HepG2 (cell line): Measurements from ENCODE around the gene ANG. TPM values are rescaled to one million over a fixed set of nuclear protein-coding genes. Genes with fewer than 3 reads are reported as not detected.

Experiments
- ARID3A ChIP-seq: IDR thresholded peaks from 2 replicates; pipeline ENCODE4 v1.6.1; 2012; ENCODE audit warnings: low read depth, low read length, improper control_type of control experiment
- CAMTA2 ChIP-seq: sonication (generic); formaldehyde crosslinking; IDR thresholded peaks from 2 replicates; pipeline ENCODE4 v1.4.0; 2020; ENCODE audit warnings: mild to moderate bottlenecking, missing genetic modification reagents, borderline replicate concordance
- CREB1 ChIP-seq, 2 experiments: fragments of 450-650 bp in 1 of 2; IDR thresholded peaks; 2 replicates each; pipeline ENCODE4 v1.6.1; 2016 to 2017; ENCODE audit warnings: control low read depth in 1 of 2, mild to moderate bottlenecking in 1 of 2, missing compliant biosample characterization in 1 of 2, missing genetic modification characterization in 1 of 2
- EHMT2 ChIP-seq: fragments of 200-600 bp; sonication (generic); IDR thresholded peaks from 2 replicates; pipeline ENCODE4 v1.7.0; 2017; ENCODE audit warnings: antibody characterized with exemption, low read depth, low read length, borderline replicate concordance
- GTF2F1 ChIP-seq: fragments of 150-350 bp; IDR thresholded peaks from 2 replicates; pipeline ENCODE4 v1.6.1; 2014; ENCODE audit warnings: low read length
- HNRNPUL1 ChIP-seq: fragments of 200-400 bp; formaldehyde crosslinking; IDR thresholded peaks from 2 replicates; pipeline ENCODE4 v1.6.1; 2017; ENCODE audit warnings: low read depth, mild to moderate bottlenecking, low read length, moderate library complexity
- KAT8 ChIP-seq: IDR thresholded peaks from 2 replicates; pipeline ENCODE4 v1.6.1; 2016; ENCODE audit warnings: missing genetic modification reagents, missing compliant biosample characterization
- KLF9 ChIP-seq: IDR thresholded peaks from 2 replicates; pipeline ENCODE4 v1.6.1; 2016; ENCODE audit warnings: low read depth
- MTA3 ChIP-seq: sonication (generic); formaldehyde crosslinking; IDR thresholded peaks from 2 replicates; pipeline ENCODE4 v1.4.0; 2020; ENCODE audit warnings: missing genetic modification reagents
- NFE2L2 ChIP-seq: fragments of 150-350 bp; IDR thresholded peaks from 2 replicates; pipeline ENCODE4 v1.6.1; 2014; ENCODE audit warnings: low read length
- PAXIP1 ChIP-seq: sonication (generic); formaldehyde crosslinking; conservative IDR thresholded peaks from 2 replicates; pipeline ENCODE4 v1.4.0; 2020; ENCODE audit warnings: mild to moderate bottlenecking, missing genetic modification reagents, moderate library complexity
- PCBP1 ChIP-seq: fragments of 200-400 bp; formaldehyde crosslinking; IDR thresholded peaks from 2 replicates; pipeline ENCODE4 v1.6.1; 2017; ENCODE audit warnings: mild to moderate bottlenecking, low read depth, low read length, borderline replicate concordance
- REL ChIP-seq: sonication (generic); formaldehyde crosslinking; conservative IDR thresholded peaks from 2 replicates; pipeline ENCODE4 v1.8.0; 2022; ENCODE audit warnings: mild to moderate bottlenecking, missing genetic modification reagents, moderate library complexity
- SNAPC2 ChIP-seq: sonication (generic); formaldehyde crosslinking; IDR thresholded peaks from 2 replicates; pipeline ENCODE4 v1.8.1; 2022; ENCODE audit warnings: mild to moderate bottlenecking, missing genetic modification reagents
- SP2 ChIP-seq: sonication (generic); formaldehyde crosslinking; IDR thresholded peaks from 2 replicates; pipeline ENCODE4 v1.5.1; 2020; ENCODE audit warnings: mild to moderate bottlenecking, missing genetic modification reagents
- TOE1 ChIP-seq: sonication (generic); formaldehyde crosslinking; IDR thresholded peaks from 2 replicates; pipeline ENCODE4 v1.4.0; 2020; ENCODE audit warnings: mild to moderate bottlenecking, missing genetic modification reagents
- WIZ ChIP-seq: sonication (generic); formaldehyde crosslinking; IDR thresholded peaks from 2 replicates; pipeline ENCODE4 v1.5.1; 2020; ENCODE audit warnings: mild to moderate bottlenecking, missing genetic modification reagents
- ZBTB42 ChIP-seq: sonication (generic); formaldehyde crosslinking; IDR thresholded peaks from 2 replicates; pipeline ENCODE4 v1.5.0; 2020; ENCODE audit warnings: mild to moderate bottlenecking, missing genetic modification reagents
- ZNF468 ChIP-seq: sonication (generic); formaldehyde crosslinking; IDR thresholded peaks from 2 replicates; pipeline ENCODE4 v1.8.0; 2022; ENCODE audit warnings: mild to moderate bottlenecking, moderate library complexity, missing genetic modification reagents
- ZNF562 ChIP-seq: sonication (generic); formaldehyde crosslinking; IDR thresholded peaks from 2 replicates; pipeline ENCODE4 v1.8.0; 2022; ENCODE audit warnings: missing genetic modification reagents, borderline replicate concordance
- ZNF883 ChIP-seq: sonication (generic); formaldehyde crosslinking; IDR thresholded peaks from 2 replicates; pipeline ENCODE4 v1.5.1; 2020; ENCODE audit warnings: mild to moderate bottlenecking, missing genetic modification reagents; ENCODE audit errors: not compliant biosample characterization
- polyA plus RNA-seq, 8 experiments: library from polyadenylated mRNA; depleted of rRNA in 3 of 8; stranded (reverse) in 7 of 8; unstranded in 1 of 8; fragments of >200 nt; fragmentation: Illumina TruSeq in 4 of 8; extraction: Trizol in 4 of 8; gene quantifications; 2 replicates each; pipeline versions ENCODE4 v1.2.1 to v1.2.3, GENCODE V29; 2011 to 2016; ENCODE audit warnings: low read depth in 4 of 8, missing spikeins in 1 of 8, mixed read lengths in 1 of 8; ENCODE audit not compliant: insufficient read depth in 1 of 8
- total RNA-seq, 5 experiments: library from RNA; depleted of rRNA; stranded (reverse); fragments of >200 nt; fragmentation: Illumina TruSeq; extraction: Trizol; gene quantifications; 2 replicates each; pipeline ENCODE4 v1.2.3, GENCODE V29; 2016; ENCODE audit warnings: low read depth in 1 of 5
- TF ChIP-seq, protein P1 (sequence below): IDR thresholded peaks from 2 replicates; pipeline ENCODE4 v1.6.1; 2016; ENCODE audit warnings: mild to moderate bottlenecking
- TF ChIP-seq, protein P2 (sequence below): sonication (generic); formaldehyde crosslinking; IDR thresholded peaks from 2 replicates; pipeline ENCODE4 v1.8.1; 2023; ENCODE audit warnings: mild to moderate bottlenecking, moderate library complexity, missing genetic modification reagents

The ANG gene
- total and polyA plus RNA-seq, 2 of the 13 experiments (the other 11 are each of a cell fraction or from before 2014, with no cell fraction given) = 83.6 to 401 TPM

- no peak; the same call in 1 of the 2 replicates for TF ChIP-seq REL (CRISPR knock-in tag)
- TF ChIP-seq, protein P1, sequence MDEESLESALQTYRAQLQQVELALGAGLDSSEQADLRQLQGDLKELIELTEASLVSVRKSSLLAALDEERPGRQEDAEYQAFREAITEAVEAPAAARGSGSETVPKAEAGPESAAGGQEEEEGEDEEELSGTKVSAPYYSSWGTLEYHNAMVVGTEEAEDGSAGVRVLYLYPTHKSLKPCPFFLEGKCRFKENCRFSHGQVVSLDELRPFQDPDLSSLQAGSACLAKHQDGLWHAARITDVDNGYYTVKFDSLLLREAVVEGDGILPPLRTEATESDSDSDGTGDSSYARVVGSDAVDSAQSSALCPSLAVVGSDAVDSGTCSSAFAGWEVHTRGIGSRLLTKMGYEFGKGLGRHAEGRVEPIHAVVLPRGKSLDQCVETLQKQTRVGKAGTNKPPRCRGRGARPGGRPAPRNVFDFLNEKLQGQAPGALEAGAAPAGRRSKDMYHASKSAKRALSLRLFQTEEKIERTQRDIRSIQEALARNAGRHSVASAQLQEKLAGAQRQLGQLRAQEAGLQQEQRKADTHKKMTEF (CRISPR knock-in tag) = peak; percentile 82
- no peak for TF ChIP-seq ZNF468 (CRISPR knock-in tag)
- TF ChIP-seq ZNF562 (CRISPR knock-in tag) = no peak
- TF ChIP-seq EHMT2 = no peak
- TF ChIP-seq KAT8 (CRISPR knock-in tag) = peak; percentile 81
- no peak for TF ChIP-seq CAMTA2 (CRISPR knock-in tag)
- no peak for TF ChIP-seq NFE2L2
- TF ChIP-seq ZNF883 = no peak
- no peak for TF ChIP-seq SNAPC2 (CRISPR knock-in tag)
- no peak for TF ChIP-seq WIZ
- no peak for TF ChIP-seq MTA3 (CRISPR knock-in tag)
- TF ChIP-seq CREB1 (IDR thresholded peaks at IDR 0.05) = no peak
- TF ChIP-seq CREB1 (CRISPR knock-in tag; IDR thresholded peaks at IDR 0.05) = no peak
- no peak for TF ChIP-seq PCBP1
- 0 out of 2 replicates have a peak, but pooled peaks have one; percentile 11 for TF ChIP-seq SP2 (CRISPR knock-in tag)
- no peak for TF ChIP-seq GTF2F1
- TF ChIP-seq ARID3A = no peak; the same call in 1 of the 2 replicates
- TF ChIP-seq, protein P2, sequence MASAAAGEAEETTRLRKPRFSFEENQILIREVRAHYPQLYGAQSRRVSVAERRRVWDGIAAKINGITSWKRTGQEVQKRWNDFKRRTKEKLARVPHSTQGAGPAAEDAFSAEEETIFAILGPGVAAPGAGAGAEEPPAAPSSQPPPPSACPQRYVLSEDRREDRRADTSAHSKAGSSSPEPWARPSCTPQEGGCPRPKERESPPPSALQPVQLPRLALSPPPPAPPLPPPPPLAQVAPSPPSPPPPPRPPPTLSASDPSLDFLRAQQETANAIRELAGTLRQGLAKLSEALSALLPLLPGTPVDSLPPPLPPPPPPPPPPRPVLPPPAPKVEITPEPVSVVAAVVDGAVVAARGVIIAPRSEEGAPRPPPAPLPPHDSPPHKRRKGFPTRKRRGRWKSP (CRISPR knock-in tag) = peak; percentile 40; the same call in 1 of the 2 replicates
- TF ChIP-seq PAXIP1 (CRISPR knock-in tag) = peak; percentile 45; the same call in 1 of the 2 replicates
- no peak for TF ChIP-seq KLF9 (CRISPR knock-in tag)
- no peak for TF ChIP-seq HNRNPUL1
- peak; percentile 74; the same call in 1 of the 2 replicates for TF ChIP-seq TOE1
- no peak for TF ChIP-seq ZBTB42
Observed at GRCh38 chr14:20681348-20682126, 7.0 kb upstream of the ANG start (continued).
